NK-92 (cell line): ENCODE results near the gene CSTF1.

ENCODE experiments used
- DNase-seq: peaks from one replicate; lab custom pipeline; 2025; ENCODE audit not compliant: unreplicated experiment; lab: John Stamatoyannopoulos, UW

CSTF1 gene

DNA sequence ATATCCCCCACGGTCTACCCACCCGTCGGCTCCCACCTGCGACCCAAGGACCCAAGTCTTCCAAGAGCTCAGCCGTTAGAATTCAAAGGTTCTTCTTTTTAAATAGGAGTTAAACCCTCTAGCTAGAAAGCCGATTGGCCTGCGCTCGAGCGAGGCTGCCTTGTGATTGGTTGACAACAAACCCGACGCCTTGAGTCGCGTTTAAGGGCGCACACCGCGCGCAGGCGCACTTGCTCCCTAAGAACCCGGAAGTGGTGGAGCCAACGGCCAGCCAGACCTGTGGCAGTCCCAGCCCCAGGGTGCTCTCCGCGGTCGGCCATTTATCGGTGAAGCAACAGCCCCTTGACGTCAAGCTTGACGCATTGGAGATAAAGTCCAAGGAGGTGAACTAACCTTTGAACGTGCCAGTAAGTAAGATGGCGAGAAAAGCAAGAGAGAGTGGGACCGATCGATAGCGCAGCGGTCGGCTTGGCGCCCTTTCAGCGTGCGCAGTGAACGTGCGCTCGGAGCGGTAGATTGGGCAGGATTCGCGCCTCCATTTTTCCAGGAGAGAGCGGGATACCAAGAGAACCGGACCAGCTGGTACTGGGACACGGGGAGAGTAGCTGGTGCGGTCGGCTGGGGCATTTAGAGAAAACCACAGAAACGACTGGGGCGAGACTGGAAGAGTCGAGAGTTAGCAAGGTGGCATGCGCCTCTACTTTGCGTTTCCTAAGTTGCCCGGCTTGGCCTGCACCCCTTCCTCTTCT lies at the start of gene CSTF1, which contains the start of gene AURKA:
TSS of gene CSTF1 (plus strand) at position 514 of the 749 bp plus-strand sequence. CDS start 2,908 bp downstream, outside the sequence.
TSS of gene AURKA (minus strand) at position 84 of the 749 bp plus-strand sequence. CDS start 4,018 bp downstream, outside the sequence.
- DNase-seq, result peak; percentile 94

DNA sequence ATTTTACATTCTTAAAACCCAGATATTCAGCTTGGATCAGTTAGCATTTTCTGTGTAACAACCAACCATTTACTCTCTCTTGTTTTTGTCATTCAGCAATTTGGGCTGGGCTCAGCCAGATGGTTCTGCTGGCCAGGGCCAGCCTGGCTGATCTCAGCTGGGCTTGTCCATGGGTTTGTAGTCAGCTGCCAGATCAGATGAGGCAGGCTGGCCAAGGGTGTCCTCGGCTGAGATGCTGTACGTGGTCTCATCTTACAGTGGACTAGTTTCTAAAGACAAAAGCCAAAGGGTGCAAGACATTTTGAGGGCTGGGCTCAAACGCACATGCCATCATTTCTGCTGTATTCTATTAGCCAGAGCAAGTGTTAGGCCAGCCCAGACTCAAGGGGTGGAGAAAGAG lies 49.7 kb upstream of the CSTF1 start:
- no peak for DNase-seq

DNA sequence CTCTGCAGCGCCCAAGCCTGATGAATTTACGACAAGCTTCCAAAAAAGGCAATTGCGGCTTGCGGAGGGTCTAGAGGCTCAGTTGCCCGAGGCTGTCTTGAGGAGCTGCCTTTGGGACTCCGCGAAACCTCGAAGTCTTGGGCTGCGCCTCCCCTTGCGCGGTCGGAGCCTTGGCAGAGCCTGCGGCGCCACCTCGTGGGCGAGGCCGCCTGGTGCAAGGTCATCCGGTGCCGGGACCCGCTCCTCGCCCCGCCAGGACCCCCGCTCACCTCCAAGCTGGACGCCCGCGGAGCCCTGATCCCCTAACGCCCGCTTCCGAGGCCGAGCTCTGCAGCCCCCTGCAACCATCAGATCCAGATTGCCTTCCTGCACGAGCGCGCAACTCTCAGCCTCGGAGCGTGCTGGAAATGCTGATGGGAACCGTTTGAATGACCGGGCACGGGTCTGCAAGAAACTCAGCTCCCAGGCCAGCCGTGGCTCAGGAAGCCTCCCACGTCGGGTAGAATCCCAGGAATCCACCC lies 48.5 kb upstream of the CSTF1 start:
- no peak for DNase-seq

DNA sequence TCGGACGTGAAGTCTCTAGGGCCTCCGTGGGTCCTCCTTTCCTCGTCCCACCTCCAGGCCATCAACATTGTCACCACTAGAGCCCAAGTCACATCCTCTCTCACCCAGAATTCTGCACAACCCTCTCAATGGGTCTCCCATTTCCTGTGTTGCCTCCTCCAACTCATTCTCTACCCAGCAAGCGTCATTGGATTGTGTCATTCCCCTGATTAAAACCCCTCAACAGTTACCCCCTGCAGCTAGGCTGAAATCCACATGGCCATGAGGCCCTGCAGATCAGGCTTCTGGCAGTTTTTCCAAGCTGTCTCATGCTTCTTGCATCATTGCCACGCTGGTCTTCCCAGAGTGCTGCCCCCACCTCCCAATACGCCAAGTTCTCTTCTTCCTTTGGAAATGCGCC lies 46.5 kb upstream of the CSTF1 start:
- DNase-seq, result no peak

DNA sequence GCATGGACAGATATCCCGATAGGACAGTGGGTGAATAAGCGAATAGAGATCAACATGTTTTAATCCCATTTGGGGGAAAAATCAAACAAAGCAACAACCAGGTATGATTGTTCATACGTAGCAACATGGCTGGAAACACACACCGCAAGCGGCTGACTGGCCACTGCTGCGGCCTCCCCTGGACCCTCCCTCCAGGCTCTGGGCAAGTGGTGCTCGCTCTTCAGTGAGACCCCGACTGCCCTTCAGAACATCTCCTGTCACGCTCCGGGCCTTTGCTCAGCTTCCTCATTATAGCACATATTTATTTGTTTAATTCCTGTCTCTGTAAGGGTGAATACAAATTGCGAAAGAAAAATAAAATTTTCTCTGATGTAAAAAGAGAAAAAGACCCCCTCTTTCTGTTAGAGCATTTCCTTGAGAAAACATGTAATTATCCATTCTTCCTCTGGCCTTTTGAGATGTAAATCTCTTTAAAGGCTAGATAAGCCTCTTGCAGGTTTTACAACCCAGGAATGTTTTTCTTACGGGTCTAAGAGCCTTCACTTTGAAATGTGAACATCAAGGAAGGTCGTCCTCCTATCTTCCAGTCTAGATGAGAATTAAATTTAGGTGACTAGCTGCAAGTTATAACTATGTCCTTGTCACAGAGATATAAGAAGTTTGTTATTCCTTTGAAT lies 44.7 kb upstream of the CSTF1 start:
- no peak for DNase-seq

DNA sequence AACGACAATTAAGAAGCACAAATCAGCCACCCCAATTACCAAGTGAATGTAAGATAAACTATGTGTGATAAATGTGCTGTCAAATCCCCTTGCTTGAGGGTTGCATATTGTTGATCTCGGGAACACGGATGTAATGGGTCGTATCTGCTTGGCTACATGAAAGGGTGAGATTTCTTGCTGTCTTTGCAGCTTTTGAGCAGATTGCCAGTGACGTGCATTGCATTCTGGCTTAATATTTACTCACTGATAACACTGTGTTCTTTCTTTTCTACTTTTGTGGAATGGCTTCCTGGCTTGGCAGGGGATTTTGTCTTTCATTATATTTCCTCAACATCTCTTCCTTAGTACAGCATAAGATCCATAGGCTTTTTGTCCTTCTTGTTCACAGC lies 44.1 kb upstream of the CSTF1 start:
- no peak for DNase-seq

DNA sequence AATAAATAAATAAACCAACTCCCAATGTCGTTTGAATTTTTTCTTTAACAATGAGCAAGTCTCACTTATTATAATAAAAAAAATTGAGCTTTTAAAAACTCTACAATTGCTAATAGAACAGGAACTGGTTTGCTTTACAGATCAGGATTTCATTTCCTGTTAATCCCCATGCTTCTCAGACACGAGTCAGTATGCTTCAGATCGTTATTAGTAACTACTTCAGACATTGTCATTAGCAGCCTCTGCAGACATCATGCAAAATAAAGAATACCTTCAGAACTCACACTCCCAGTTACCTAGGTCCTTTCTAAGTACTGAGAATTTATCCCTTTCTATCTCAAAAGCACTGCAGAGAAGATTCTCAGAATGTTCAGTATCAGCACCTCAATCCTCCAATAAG lies 43.7 kb upstream of the CSTF1 start:
- no peak for DNase-seq

DNA sequence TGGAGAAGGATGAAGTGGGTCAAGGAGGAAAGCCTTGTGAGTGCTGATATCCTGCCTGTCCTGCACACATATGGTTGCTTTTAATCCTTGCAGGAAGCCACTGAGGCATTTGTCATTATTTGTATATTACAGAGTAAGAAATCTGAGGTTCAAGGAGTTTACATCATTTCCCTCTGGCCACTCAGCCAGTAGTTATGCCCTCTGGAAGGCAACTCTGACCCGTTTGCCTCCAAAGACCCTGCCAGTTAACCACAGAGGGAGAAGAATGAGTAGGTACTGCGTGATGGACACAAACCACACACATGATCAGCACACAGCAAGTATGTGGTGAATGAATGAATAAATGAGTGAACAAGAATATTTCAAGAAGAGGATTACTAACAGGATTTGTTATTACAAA lies 41.6 kb upstream of the CSTF1 start:
- no peak for DNase-seq

DNA sequence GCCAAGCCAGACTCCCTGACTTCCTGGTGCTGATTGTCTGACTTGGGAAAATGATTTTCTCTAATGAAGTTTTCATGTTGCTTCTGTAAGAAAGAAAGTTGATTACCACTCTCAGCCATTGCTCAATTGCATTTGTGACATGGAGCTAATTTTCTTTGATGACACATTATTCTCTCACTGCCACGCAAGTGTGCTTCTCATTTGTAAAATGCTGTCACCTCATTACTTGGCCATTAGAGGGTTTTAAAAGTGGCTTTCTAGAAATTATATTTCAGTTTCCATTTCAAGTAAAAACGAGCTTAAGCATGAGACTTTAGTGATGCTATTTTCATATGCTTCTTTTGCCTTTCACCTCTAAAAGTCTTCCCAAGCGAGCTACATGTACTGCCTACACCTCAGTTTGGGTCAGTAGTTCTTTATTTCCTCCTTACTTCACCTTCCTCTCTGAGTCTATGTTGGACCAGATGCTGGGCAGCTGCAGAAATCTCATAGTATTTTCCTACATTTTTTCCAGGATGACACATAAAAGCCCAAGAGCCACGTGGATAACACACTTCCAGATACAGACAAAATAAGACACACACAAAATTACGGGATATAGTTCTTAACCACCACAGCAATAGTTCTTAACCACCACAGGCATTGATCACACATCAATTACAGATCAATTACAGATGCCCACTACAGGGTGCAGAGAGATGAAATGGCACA lies 39.9 kb upstream of the CSTF1 start:
- no peak for DNase-seq

DNA sequence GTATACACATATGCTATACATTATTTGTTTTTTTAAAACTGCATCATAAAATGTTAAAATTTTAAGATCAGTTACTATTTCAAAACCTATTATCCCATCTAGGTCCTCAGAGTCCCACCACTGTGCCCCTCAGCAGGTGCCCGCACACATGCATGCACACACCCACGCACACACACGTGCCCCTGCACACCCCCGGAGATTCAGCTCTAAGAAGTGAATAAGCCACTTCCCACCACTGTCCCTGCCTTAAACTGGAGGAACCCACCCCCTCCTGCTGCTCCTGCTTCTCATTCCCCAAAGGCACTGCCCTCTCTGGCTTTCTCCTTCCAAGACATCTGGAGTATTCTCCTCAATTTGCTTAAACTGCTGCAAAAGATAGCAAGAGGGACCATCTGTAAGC lies 39.1 kb upstream of the CSTF1 start:
- DNase-seq, result no peak

DNA sequence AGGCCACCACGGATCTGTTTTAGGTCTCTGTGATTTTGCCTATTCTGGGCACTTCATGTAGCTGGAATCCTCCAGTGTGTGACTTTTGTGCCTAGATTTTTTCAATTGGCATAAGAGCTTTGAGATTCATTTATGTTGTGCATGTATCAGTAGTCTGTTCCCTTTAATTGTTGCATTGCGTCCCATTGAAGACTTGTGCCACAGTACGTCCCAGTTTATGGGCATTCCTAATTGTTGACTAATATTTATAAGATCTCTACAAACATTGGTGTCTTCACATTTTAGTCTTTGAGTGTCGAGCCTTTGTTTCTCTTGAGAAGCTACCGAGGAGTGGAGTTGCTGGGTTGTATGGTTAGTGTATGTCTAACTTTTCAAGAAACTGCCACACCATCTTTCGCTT lies 34.4 kb upstream of the CSTF1 start:
- DNase-seq, result no peak

DNA sequence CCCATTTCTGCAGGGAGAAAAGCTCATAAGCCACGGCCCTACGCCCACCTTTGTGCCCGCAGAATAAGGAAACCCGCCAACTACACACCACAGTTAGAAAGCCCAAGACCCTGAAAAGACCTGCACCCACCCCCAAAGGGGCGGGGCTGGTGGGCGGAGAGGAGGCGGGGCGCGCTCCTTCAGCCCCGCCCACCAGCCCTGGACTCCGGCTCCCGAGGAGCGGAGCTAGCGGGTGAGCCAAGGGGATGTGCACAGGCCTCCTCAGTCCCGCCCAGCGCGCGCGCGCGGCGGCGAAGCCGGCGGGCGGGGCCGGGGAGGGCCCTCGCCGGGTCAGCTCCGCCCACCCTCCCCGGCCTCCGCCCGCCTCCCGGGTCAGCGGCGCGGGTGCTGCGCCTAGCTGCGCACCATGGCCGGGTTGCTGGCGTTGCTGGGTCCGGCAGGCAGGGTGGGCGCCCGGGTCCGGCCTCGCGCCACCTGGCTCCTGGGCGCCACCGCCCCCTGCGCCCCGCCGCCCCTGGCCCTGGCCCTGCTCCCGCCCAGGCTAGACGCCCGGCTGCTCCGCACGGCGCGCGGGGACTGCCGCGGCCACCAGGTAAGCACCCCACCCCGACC lies 33.7 kb upstream of the CSTF1 start, which contains the start of gene FAM210B:
TSS of gene FAM210B (plus strand) at position 375 of the 612 bp plus-strand sequence. CDS start at position 407, 32 bp downstream.
- no peak for DNase-seq

DNA sequence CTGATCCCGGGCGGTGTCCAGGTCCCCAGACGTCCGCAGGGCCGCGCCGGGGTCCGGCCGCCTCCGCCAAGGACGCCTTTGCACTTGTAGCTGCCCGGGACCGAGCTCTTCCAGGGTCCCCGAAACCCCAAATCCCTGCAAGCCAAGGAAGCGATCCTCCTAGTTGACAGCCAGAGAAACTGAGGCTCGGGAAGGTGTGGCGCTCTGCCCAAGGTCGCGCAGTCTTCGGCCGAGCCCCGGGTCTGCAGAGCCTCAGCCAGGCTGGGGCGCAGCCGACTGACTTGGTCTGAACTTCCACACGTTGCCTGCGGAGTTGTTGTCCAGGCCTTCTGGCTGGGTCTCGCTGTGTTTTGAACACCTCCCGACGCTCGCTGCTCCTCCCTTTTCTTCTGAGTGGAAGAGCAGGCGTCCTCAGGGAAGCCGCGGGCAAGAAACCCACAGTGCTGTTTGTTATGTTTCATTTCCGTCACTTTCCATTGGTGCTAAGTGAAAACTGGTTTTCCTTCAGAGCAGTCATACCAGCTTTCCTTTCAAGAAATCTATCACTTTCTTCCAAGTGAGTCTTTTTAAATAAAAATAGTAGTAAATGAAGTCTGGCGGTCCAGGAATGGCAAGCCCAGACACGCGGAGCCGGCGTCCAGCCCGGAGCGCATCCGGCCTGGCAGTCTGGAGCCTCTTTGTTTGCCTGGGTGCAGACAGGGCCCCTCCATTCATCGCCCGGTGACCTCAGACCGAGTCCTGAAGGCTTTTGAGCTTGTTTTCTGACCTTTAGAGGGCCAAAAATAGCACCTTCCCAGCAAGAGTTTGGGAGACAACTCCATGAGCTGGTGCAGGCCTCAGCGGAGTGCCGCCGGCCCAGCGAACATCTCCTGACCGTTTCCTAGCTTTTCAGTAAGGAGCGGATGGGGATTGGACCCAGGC lies 33.0 kb upstream of the CSTF1 start:
- no peak for DNase-seq

DNA sequence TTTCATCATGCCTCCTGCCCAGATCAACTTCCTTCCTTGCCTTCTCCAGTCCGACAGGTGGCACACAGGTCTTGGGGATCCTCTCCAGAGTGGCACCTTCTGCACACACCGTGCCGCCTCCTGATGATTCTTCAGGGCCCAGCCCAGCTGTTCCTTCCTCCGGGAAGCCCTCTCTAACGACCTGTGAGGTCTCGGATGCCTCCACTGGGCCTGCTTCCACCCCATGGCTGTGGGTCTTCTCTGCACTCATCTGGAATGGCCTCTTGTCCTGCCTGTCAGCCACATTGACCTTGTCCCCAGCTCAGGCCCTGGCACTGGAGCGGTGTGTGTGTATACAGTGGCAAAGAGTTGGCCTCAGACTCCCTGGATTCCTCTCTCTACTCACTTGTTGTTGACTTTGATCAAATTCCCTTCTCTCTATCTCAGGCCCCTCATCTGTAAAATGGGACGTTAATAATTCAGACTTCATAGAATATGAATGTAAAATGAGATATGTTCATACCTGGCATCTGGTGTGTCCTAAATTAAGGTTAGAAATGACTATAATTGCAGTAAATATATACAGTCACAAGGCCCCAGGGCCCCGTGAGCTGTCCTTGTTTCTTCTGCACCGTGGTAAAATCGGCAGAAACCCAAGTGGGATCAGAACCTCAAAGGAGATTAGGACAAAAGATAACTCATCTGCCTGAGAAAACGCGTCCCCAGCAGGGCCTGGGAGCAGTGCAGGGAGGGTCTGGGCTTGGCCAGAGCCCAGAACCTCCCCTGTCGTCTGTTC lies 32.1 kb upstream of the CSTF1 start:
- no peak for DNase-seq

DNA sequence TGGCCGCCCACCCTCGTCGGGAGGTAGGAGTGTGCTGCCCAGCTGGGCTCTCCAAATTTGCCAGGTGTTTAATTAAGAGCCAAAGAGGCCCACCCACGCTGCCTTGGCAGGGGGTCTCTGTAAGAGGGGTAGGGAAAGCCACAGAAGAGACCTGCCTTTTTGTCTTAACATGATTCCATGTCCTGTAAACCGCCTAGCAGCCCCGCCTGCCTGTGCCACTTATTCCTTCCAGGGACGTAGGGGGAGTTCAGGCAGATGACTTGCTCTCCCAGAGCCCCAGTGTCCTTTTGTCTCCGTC lies 31.6 kb upstream of the CSTF1 start:
- no peak for DNase-seq

DNA sequence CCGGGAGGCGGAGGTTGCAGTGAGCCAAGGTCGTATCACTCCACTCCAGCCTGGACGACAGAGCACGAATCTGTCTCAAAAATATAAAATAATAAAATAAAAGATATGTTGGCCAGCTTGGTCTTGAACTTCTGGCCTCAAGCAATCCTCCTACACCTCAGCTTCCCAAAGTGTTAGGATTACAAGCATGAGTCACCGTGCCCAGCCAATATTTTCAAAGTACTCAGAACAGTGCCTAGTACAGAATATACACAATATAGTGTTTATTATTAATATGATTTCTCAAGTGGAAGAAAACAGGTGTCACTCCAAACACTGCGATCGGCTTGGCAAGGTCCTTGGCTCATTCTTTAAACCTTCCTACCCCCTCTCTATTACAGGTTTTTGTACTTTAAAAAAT lies 30.5 kb upstream of the CSTF1 start:
- DNase-seq, result no peak

DNA sequence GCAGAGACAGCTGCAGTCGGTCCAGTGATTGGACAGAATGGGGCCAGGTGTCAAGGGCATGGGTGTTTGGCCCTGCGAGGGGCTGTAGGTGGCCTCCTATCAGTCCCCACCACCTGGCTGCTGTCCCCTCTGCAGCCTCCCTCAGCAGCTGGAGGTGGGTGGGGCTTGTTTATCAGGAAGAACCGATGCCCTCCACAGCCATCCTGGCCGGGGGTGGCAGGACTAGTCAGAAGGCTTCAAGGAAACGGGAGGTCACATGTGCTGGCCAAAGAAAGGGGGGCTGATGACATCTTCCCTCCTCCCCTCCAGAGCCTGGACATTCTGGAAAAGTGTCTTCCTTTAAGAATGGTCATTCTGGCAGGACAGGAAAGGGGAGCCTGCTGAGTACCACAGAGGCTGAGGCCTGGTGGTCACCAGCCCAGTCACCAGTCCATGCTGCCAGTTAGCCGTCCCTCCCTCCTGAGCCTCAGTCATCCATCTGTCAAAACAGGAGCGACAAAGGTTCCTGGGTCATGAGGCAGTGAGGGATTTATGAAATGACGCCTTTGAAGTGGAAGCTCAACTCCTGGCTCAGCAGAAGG lies 29.5 kb upstream of the CSTF1 start:
- DNase-seq, result no peak

DNA sequence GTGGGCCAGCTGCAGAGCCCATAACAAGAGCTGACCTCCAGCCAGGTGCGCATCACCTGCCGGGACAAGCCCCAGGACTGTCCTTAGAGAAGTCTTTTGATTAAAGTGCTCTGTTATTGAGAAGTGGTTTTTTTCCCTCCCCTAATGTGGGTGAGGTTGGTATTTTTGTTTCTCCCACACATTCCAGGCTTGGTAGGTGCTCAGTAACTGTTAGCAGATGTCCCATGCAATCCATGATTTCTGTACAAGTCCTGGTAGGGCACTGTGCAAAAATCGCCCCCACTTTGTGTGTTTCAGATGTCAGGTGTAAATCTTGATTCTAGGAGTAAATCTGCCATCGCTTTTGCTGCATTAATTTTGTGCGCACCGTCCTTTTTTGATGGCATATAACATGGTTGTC lies 29.0 kb upstream of the CSTF1 start:
- no peak for DNase-seq
